Panc1 (cell line): ENCODE data around the gene MCEE. TPM values are rescaled to one million over a fixed set of nuclear protein-coding genes. Genes with fewer than 3 reads are reported as not detected.
A peak's percentile ranks its signal among the peaks of the same experiment; 100 is the strongest.
"Not testable (repeated sequence)": the region's sequence is repeated elsewhere in the genome, so short reads cannot be mapped to it uniquely, and the experiment has no call there.

ENCODE experiments used
- ATAC-seq: fragments of 200-7000 bp; cut with Tn5 transposase; 2 replicates; pipeline ENCODE4 v1.9.1; 2020; ENCODE audit warnings: mild to moderate bottlenecking, moderate library complexity
- BruUV-seq: library from RNA; stranded (reverse); fragments of 400-500 nt; replicated peaks from 2 replicates; lab custom pipeline; 2021; lab: Mats Ljungman, UMichigan
- CTCF ChIA-PET: fragments of 300-600 bp; sonication (Branson Sonifier 250); formaldehyde crosslinking; loops from one replicate; lab custom pipeline; 2022; ENCODE audit warnings: antibody characterized with exemption; lab: Charles Lee
- POLR2A ChIA-PET: fragments of 300-600 bp; sonication (Branson Sonifier 250); formaldehyde crosslinking; loops from one replicate; lab custom pipeline; 2022; ENCODE audit warnings: antibody characterized with exemption; lab: Charles Lee
- DNase-seq: peaks from one replicate; pipeline ENCODE4 v3.0.0-alpha.2; 2010; ENCODE audit warnings: low read depth, low spot score
- H3K27ac ChIP-seq: 2 replicates; pipeline ENCODE4 v1.5.1; 2011; ENCODE audit warnings: mild to moderate bottlenecking, low read length, inconsistent platforms
- H3K27me3 ChIP-seq: fragments of 200-500 bp; sonication (Bioruptor generic); 2 replicates; pipeline ENCODE4 v1.6.0; 2014; ENCODE audit warnings: low read length, inconsistent platforms; ENCODE audit not compliant: control insufficient read depth, insufficient read depth
- H3K36me3 ChIP-seq: fragments of 200-500 bp; sonication (Bioruptor generic); 2 replicates; pipeline ENCODE4 v1.5.1; 2014; ENCODE audit warnings: inconsistent platforms, mild to moderate bottlenecking, low read length, moderate library complexity; ENCODE audit not compliant: control insufficient read depth, insufficient read depth
- H3K4me1 ChIP-seq: 2 replicates; pipeline ENCODE4 v1.5.1; 2011; ENCODE audit warnings: inconsistent platforms, mild to moderate bottlenecking, low read length, moderate library complexity; ENCODE audit not compliant: control insufficient read depth, insufficient read depth
- H3K4me3 ChIP-seq, 2 experiments: 2 replicates each; pipeline ENCODE4 v1.5.1; 2011 to 2012; ENCODE audit warnings: low read depth in 2 of 2, low read length in 2 of 2, mild to moderate bottlenecking in 2 of 2, inconsistent platforms in 1 of 2, moderate library complexity in 1 of 2
- H3K9me3 ChIP-seq: fragments of 200-500 bp; sonication (Bioruptor generic); 2 replicates; pipeline ENCODE4 v1.5.1; 2014; ENCODE audit warnings: low read depth, mild to moderate bottlenecking, inconsistent platforms, low read length, moderate library complexity; ENCODE audit not compliant: control insufficient read depth, insufficient read depth
- TCF7L2 ChIP-seq: IDR thresholded peaks from 2 replicates; pipeline ENCODE4 v1.6.1; 2011; ENCODE audit warnings: mild to moderate bottlenecking, low read depth, low read length, inconsistent platforms
- in situ Hi-C: cut with HindIII; loops from 2 replicates; pipeline ENCODE4 v1.10.0; 2016; ENCODE audit warnings: low sequenced_read_pairs, low pct_unique_long_range_greater_than_20kb
- intact Hi-C: fragments of 100-400 bp; cut with micrococcal nuclease; formaldehyde crosslinking; loops from one replicate; pipeline ENCODE4 v1.10.0; 2022; ENCODE audit not compliant: unreplicated experiment
- total RNA-seq: library from RNA; stranded (reverse); gene quantifications from one replicate; pipeline ENCODE4 v1.2.1, GENCODE V29; 2021; ENCODE audit not compliant: unreplicated experiment
- TF ChIP-seq, protein P1 (sequence below): fragments of 450-650 bp; IDR thresholded peaks from 2 replicates; pipeline ENCODE4 v1.5.1; 2017; ENCODE audit warnings: mild to moderate bottlenecking

The MCEE gene
- total RNA-seq, 1 experiment from 2014 or later = 4.8 TPM

DNA sequence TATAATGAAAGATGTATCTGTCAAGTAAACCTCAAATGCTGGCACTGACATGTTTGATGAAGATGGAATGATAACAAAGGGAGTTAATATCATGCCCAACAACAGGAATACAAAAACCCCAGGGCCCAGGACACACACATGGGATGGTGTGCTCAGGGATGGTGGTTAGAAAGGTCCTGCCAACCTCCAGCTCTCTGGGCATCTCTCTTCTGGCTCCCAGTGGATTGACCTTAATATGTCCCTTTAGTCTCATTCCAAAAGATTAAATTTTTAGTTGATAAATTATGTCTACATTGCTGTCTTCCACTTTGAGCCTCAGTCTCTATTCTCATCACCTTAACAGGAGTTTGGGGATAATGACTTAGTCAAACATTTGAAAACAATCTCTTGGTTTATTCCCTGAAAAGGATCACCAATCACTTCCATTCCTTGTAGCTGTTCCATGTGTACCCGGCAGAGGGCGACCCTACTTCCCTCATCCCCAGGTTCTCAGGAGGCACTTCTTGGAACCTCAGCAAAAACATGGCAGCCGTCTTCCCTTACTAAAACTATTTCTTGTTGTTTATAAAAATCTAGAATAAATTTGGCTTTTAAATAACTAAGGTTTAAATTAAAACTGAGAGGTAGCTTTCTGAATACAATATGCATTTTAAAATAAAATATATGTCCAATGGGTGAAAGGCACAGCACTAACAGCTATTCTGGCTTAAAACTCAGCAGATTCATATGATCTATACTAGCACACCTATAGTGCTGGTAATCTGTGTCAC lies 29.6 kb downstream of the MCEE start:
- no peaks in the 10 kb centered on the region for H3K36me3 ChIP-seq
- no TSS peak for BruUV-seq
- POLR2A ChIA-PET = no interaction called here
- CTCF ChIA-PET = interaction anchor here (0.8 to 1.0 kb wide), 3 partner anchors 56 to 231 kb away, joined by 3 to 15 read pairs (median 5); partner anchors contain the start of gene ZNF638
- no peak for TF ChIP-seq TCF7L2
- TF ChIP-seq, protein P1, sequence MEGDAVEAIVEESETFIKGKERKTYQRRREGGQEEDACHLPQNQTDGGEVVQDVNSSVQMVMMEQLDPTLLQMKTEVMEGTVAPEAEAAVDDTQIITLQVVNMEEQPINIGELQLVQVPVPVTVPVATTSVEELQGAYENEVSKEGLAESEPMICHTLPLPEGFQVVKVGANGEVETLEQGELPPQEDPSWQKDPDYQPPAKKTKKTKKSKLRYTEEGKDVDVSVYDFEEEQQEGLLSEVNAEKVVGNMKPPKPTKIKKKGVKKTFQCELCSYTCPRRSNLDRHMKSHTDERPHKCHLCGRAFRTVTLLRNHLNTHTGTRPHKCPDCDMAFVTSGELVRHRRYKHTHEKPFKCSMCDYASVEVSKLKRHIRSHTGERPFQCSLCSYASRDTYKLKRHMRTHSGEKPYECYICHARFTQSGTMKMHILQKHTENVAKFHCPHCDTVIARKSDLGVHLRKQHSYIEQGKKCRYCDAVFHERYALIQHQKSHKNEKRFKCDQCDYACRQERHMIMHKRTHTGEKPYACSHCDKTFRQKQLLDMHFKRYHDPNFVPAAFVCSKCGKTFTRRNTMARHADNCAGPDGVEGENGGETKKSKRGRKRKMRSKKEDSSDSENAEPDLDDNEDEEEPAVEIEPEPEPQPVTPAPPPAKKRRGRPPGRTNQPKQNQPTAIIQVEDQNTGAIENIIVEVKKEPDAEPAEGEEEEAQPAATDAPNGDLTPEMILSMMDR = peak; percentile 91
- peak; percentile 43 for DNase-seq
- H3K4me1 ChIP-seq = no peaks in the 10 kb centered on the region
- H3K9me3 ChIP-seq = no peaks in the 10 kb centered on the region
- H3K4me3 ChIP-seq = no peak overlapping the region
- H3K27me3 ChIP-seq = no peaks in the 10 kb centered on the region; the same call in 1 of the 2 replicates
- H3K27ac ChIP-seq = no peak overlapping the region
- intact Hi-C loops (no loop called here), in situ Hi-C loops (no loop called here)
- ATAC-seq = peak; percentile 92

- H3K36me3 ChIP-seq, BruUV-seq, CTCF ChIA-PET, H3K4me3 ChIP-seq, H3K4me1 ChIP-seq, H3K9me3 ChIP-seq, POLR2A ChIA-PET, DNase-seq, intact Hi-C loops, H3K27me3 ChIP-seq, ATAC-seq, H3K27ac ChIP-seq, in situ Hi-C loops: not testable (repeated sequence)
Observed at GRCh38 chr2:71092491-71093260, 37.4 kb downstream of the MCEE start.

GRCh38 chr2:71091808-71092207 lies 38.2 kb downstream of the MCEE start:
- H3K4me1 ChIP-seq, H3K27me3 ChIP-seq, H3K27ac ChIP-seq, POLR2A ChIA-PET, in situ Hi-C loops, H3K4me3 ChIP-seq, intact Hi-C loops, BruUV-seq, H3K36me3 ChIP-seq, DNase-seq, H3K9me3 ChIP-seq, ATAC-seq: not testable (repeated sequence)
- CTCF ChIA-PET = interaction anchor here (0.6 to 0.9 kb wide), 2 partner anchors 208 to 790 kb away, joined by 3 to 4 read pairs; no protein-coding TSS in a partner anchor

DNA sequence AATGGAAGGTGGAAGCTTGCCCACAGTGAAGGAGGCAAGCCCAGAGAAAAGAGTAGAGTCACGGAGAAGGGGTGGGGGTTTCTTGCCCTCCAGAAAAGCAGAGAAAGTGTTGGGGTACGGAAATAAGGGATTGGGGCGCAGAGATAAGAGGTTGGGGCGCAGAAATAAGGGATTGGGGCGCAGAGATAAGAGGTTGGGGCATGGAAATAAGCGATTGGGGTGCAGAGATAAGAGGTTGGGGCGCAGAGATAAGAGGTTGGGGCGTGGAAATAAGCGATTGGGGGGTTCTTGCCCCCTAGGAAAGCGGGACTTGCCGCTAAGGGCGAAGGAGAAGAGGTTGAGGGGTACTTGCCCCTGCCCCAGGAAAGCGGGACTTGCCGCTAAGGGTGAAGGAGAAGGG lies 40.6 kb downstream of the MCEE start:
- DNase-seq, H3K27me3 ChIP-seq, H3K36me3 ChIP-seq, H3K27ac ChIP-seq, POLR2A ChIA-PET, BruUV-seq, CTCF ChIA-PET, ATAC-seq, H3K9me3 ChIP-seq, intact Hi-C loops, in situ Hi-C loops, H3K4me3 ChIP-seq, H3K4me1 ChIP-seq: not testable (repeated sequence)

DNA sequence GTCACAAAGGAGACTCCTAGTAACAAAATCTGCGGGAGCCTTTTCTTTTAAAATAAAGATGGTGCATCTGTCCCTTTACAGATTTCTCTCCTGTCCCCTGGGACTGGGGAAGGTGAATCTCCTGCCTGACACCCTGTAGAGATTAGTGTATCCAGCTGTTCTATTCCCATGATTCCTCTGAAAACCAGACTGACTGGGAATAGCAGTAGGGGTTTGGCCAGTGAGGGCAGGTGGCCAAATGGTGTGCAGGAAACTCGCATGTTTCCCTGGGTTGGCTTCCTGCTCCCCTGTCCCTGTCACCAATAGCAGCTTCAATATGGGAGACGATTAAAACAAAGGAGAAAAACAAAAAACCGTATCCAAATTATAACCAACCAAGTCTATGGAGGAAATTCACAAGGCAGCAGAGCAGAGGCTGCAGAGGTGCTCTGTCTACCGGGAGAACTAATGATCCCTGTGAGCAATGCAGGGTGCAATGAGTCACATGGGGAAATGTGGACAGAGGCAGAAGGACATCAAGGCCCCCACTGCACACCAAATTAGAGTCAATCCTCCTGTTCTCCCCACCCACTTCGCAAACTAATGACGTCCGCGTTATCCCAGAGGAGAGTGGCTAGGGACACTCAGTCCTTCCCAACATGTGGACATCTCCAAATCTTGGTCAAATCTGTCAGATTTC lies 44.6 kb downstream of the MCEE start:
- ATAC-seq, H3K4me3 ChIP-seq, H3K27me3 ChIP-seq, H3K36me3 ChIP-seq, H3K27ac ChIP-seq, H3K4me1 ChIP-seq, intact Hi-C loops, H3K9me3 ChIP-seq, in situ Hi-C loops, BruUV-seq, CTCF ChIA-PET, POLR2A ChIA-PET, DNase-seq: not testable (repeated sequence)

DNA sequence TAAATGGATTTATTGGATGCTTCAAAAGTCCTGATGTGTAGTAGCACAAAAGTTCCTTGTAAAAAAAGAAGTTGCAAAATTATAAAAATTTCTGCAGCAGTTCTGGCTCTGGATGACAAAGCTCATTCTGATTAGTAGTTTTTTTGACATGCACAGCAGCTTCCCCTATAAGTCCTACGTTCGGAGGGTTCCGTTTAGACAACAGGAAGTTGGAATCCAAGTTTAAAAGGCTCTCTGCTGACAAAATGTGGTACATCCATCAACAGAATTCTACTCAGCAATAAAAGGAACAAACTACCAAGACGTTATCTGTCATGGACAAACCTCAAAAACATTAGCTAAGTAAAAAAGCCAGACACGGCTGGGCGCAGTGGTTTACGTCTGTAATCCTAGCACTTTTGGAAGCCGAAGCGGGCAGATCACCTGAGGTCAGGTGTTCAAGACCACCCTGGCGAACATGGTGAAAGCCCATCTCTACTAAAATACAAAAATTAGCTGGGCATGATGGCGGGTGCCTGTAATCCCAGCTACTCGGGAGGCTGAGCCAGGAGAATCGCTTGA lies 46.2 kb downstream of the MCEE start:
- POLR2A ChIA-PET, H3K4me3 ChIP-seq, ATAC-seq, H3K27ac ChIP-seq, in situ Hi-C loops, DNase-seq, BruUV-seq, H3K4me1 ChIP-seq, H3K36me3 ChIP-seq, H3K27me3 ChIP-seq, intact Hi-C loops, CTCF ChIA-PET, H3K9me3 ChIP-seq: not testable (repeated sequence)
